Measurements from ENCODE around the gene SERTAD3. TPM values are rescaled to one million over a fixed set of nuclear protein-coding genes. Genes with fewer than 3 reads are reported as not detected.
A peak's percentile ranks its signal among the peaks of the same experiment; 100 is the strongest.

Gene SERTAD3
- total RNA-seq, 2 donors from 2014 or later, result 5.7 to 10.2 TPM

GRCh38 chr19:40394816-40395210, 49.3 kb downstream of the SERTAD3 start:
- no peak for TF ChIP-seq CTCF (IDR thresholded peaks at IDR 0.05)
- TF ChIP-seq POLR2A (IDR thresholded peaks at IDR 0.05), result no peak
- Histone ChIP-seq H3K4me3 (no peak overlapping the region), H3K9me3 (no peaks in the 10 kb centered on the region), H3K27ac (no peak overlapping the region), H3K27me3 (no peaks in the 10 kb centered on the region), H3K4me1 (no peaks in the 10 kb centered on the region), H3K36me3 (replicated peaks in 1 of 2; ENCODE audit: insufficient read depth in 1 of 2, low read depth in 2 of 2) (no peaks in the 10 kb centered on the region)
- ATAC-seq (no peak), DNase-seq (no peak)
- 0 to 69% methylated on average over 1 to 13 of the region's 13 CpGs for WGBS, 2 donors
- intact Hi-C loops (cut with DNase I), result no loop called here

GRCh38 chr19:40393894-40394815, 50.0 kb downstream of the SERTAD3 start:
- TF ChIP-seq CTCF (IDR thresholded peaks at IDR 0.05), result no peak

GRCh38 chr19:40392894-40393517, 51.1 kb downstream of the SERTAD3 start:
- TF ChIP-seq CTCF (IDR thresholded peaks at IDR 0.05) (peak in 4 of 7 experiments; percentile 15 to 36 (median 20)), POLR2A (IDR thresholded peaks at IDR 0.05) (no peak)
- H3K27ac ChIP-seq, result no peak overlapping the region
- no peaks in the 10 kb centered on the region for H3K36me3 ChIP-seq (replicated peaks in 1 of 2; ENCODE audit: insufficient read depth in 1 of 2, low read depth in 2 of 2)
- H3K4me3 ChIP-seq, result no peak overlapping the region
- intact Hi-C loops (cut with DNase I), result no loop called here
- no peaks in the 10 kb centered on the region for H3K4me1 ChIP-seq
- 38 to 39% methylated on average over 7 to 9 of the region's 9 CpGs for WGBS, 2 donors
- peak in 3 of 4 donors; percentile 25 to 38 (median 33) for DNase-seq
- no peaks in the 10 kb centered on the region for H3K9me3 ChIP-seq
- ATAC-seq, result no peak
- H3K27me3 ChIP-seq, result no peaks in the 10 kb centered on the region

More at GRCh38 chr19:40393894-40394815, 50.0 kb downstream of the SERTAD3 start:
- no peaks in the 10 kb centered on the region for H3K9me3 ChIP-seq
- H3K27ac ChIP-seq, result no peak overlapping the region
- ATAC-seq (no peak), DNase-seq (no peak)
- H3K4me3 ChIP-seq, result no peak overlapping the region
- 76 to 81% methylated on average over 15 to 29 of the region's 41 CpGs for WGBS, 2 donors
- intact Hi-C loops (cut with DNase I), result no loop called here
- H3K27me3 ChIP-seq, result no peaks in the 10 kb centered on the region
- no peaks in the 10 kb centered on the region for H3K4me1 ChIP-seq
- H3K36me3 ChIP-seq (replicated peaks in 1 of 2; ENCODE audit: insufficient read depth in 1 of 2, low read depth in 2 of 2), result no peaks in the 10 kb centered on the region

- WGBS, 2 donors, result 78 to 88% methylated on average over 8 of the region's 8 CpGs
Measured at GRCh38 chr19:40392123-40392522, 52.0 kb downstream of the SERTAD3 start.

More at GRCh38 chr19:40392123-40392522, 52.0 kb downstream of the SERTAD3 start:
- no peaks in the 10 kb centered on the region for H3K9me3 ChIP-seq
- TF ChIP-seq POLR2A (IDR thresholded peaks at IDR 0.05) (no peak), CTCF (IDR thresholded peaks at IDR 0.05) (no peak)
- no peak overlapping the region for H3K27ac ChIP-seq
- H3K36me3 ChIP-seq (replicated peaks in 1 of 2; ENCODE audit: insufficient read depth in 1 of 2, low read depth in 2 of 2), result no peaks in the 10 kb centered on the region
- H3K27me3 ChIP-seq, result no peaks in the 10 kb centered on the region
- H3K4me1 ChIP-seq, result no peaks in the 10 kb centered on the region
- intact Hi-C loops (cut with DNase I), result no loop called here
- ATAC-seq, result no peak
- no peak for DNase-seq
- H3K4me3 ChIP-seq, result no peak overlapping the region

Small RNAs within 50 kb of the gene (small RNA-seq; reads per million reads assigned to genes)
- gene RF00017, result not detected

Other genes with a start within 250 kb of the SERTAD3 start
- gene TTC9B, start 226.0 kb downstream of the SERTAD3 start, total RNA-seq, result not detected
- not detected for gene CCNP, start 217.6 kb downstream of the SERTAD3 start, total RNA-seq
- gene AKT2, start 159.0 kb downstream of the SERTAD3 start, total RNA-seq, result 10 to 100 TPM; 46.2 to 96.2 TPM
- gene C19orf47, start 95.9 kb downstream of the SERTAD3 start, total RNA-seq, result 10 to 100 TPM in 1 of 2 donors, 1 to 10 TPM in 1; 3.9 to 19.8 TPM
- 100 to 1,000 TPM; 155 to 162 TPM for gene PLD3, start 95.6 kb downstream of the SERTAD3 start, total RNA-seq
- gene HIPK4, start 54.2 kb downstream of the SERTAD3 start, total RNA-seq, result not detected
- 10 to 100 TPM in 1 of 2 donors, 1 to 10 TPM in 1; 5.7 to 14.8 TPM for gene PRX, start 31.0 kb downstream of the SERTAD3 start, total RNA-seq
- gene SERTAD1, start 18.3 kb downstream of the SERTAD3 start, total RNA-seq, result 1 to 10 TPM; 6.9 to 7.3 TPM
- gene BLVRB, start 21.4 kb upstream of the SERTAD3 start, total RNA-seq, result 100 to 1,000 TPM in 1 of 2 donors, 10 to 100 TPM in 1; 79.8 to 109 TPM
- 1 to 10 TPM; 1.8 to 6.3 TPM for gene SPTBN4, start 22.7 kb upstream of the SERTAD3 start, total RNA-seq
- gene SHKBP1, start 132.5 kb upstream of the SERTAD3 start, total RNA-seq, result 10 to 100 TPM; 43.3 to 63.6 TPM
- 100 to 1,000 TPM in 1 of 2 donors, 10 to 100 TPM in 1; 45.1 to 195 TPM for gene LTBP4, start 157.0 kb upstream of the SERTAD3 start, total RNA-seq
- 10 to 100 TPM in 1 of 2 donors, 1 to 10 TPM in 1; 9.1 to 73.5 TPM for gene NUMBL, start 246.3 kb upstream of the SERTAD3 start, total RNA-seq

Measured in body of pancreas (tissue), 4 donors.